Loucy (cell line): ENCODE data around the gene CCM2.

Experiments
- EZH2phosphoT487 ChIP-seq: fragments of 200-600 bp; IDR thresholded peaks from 2 replicates; pipeline ENCODE4 v1.6.1; 2018; ENCODE audit warnings: antibody characterized with exemption, mild to moderate bottlenecking, moderate library complexity, borderline replicate concordance
- TF ChIP-seq, protein P1 (sequence below): fragments of 200-600 bp; sonication (generic); conservative IDR thresholded peaks from 2 replicates; pipeline ENCODE4 v1.5.1; 2014; ENCODE audit warnings: mild to moderate bottlenecking, antibody characterized with exemption, low read length

DNA sequence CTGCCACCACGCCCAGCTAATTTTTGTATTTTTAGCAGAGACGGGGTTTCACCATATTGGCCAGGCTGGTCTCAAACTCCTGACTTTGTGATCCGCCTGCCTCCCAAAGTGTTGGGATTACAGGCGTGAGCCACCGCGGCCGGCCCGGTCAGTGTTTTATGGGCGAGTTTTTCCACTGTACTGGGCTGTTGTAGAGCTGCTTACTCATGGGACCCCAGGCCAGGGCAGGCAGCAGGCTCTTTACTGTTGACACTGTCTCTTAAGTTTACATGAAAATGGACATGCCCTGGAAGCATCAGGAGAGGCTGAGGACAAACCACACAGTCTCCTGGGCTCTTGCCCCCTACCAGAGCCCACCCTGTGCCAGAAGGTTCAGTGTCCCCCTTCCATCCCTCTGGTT lies 77.6 kb downstream of the CCM2 start:
- TF ChIP-seq, protein P1, sequence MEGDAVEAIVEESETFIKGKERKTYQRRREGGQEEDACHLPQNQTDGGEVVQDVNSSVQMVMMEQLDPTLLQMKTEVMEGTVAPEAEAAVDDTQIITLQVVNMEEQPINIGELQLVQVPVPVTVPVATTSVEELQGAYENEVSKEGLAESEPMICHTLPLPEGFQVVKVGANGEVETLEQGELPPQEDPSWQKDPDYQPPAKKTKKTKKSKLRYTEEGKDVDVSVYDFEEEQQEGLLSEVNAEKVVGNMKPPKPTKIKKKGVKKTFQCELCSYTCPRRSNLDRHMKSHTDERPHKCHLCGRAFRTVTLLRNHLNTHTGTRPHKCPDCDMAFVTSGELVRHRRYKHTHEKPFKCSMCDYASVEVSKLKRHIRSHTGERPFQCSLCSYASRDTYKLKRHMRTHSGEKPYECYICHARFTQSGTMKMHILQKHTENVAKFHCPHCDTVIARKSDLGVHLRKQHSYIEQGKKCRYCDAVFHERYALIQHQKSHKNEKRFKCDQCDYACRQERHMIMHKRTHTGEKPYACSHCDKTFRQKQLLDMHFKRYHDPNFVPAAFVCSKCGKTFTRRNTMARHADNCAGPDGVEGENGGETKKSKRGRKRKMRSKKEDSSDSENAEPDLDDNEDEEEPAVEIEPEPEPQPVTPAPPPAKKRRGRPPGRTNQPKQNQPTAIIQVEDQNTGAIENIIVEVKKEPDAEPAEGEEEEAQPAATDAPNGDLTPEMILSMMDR: no peak
- TF ChIP-seq EZH2phosphoT487: no peak
